ENCODE data around the gene SIAE. TPM values are rescaled to one million over a fixed set of nuclear protein-coding genes. Genes with fewer than 3 reads are reported as not detected.

The SIAE gene, protein sequence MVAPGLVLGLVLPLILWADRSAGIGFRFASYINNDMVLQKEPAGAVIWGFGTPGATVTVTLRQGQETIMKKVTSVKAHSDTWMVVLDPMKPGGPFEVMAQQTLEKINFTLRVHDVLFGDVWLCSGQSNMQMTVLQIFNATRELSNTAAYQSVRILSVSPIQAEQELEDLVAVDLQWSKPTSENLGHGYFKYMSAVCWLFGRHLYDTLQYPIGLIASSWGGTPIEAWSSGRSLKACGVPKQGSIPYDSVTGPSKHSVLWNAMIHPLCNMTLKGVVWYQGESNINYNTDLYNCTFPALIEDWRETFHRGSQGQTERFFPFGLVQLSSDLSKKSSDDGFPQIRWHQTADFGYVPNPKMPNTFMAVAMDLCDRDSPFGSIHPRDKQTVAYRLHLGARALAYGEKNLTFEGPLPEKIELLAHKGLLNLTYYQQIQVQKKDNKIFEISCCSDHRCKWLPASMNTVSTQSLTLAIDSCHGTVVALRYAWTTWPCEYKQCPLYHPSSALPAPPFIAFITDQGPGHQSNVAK
- 0.63 TPM for polyA plus RNA-seq (2013, experiment 1 of 2)
- 0.73 TPM for polyA plus RNA-seq (2013, experiment 2 of 2)

DNA sequence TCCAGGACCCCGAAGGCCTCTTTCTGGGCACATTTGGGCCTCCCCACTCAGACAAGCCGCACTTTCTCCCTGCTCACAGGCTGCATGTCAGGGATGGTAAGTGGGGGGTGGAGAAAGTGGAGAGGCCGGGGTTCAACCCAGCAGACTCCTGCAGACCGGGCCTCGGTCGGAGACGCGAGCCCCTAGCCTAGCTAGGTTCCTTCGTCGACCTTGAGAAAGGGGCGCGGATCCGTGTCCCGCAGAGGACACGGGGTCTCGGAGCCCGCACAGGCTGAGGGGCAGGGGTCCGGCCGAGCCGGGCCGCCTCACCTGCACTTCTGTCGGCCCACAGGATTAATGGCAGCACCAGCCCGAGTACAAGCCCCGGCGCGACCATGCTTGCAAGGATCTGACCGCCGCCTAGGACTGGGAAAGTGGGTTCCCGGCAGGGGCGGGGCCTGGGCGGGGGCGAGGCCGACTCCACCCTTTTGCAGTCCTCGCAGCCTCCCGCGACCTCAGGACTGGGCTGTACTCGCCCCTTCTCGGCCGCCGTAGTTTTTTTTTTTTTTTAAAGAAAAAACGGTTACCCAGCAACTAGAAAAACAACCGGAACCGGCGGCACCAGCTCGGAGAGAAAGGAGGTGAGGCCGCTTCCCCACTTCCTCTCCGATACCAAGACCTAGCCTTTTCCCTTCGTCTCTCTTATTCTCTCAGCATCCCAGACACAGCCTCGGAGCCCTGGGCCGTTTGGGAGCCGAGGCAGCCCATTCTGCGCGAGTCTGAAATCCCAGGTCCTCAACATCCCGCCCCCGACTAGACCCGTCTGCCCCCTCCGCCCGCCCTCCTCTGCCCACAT, at the start of gene SIAE, which contains the start of gene SPA17:
Gene SIAE (minus strand): TSS at position 407 of the 835 bp plus-strand sequence. CDS start 31 bp downstream, at position 376.
Gene SPA17 (plus strand): TSS at position 572 of the 835 bp plus-strand sequence. CDS start 1,361 bp downstream, outside the sequence.
- no peaks in the 10 kb centered on the region for H3K79me2 ChIP-seq (ENCODE audit: control insufficient read depth, insufficient read depth, low read length)
- peak within 1 kb of the TSS; percentile 90 for H3K56ac ChIP-seq (ENCODE audit: low read length)
- H3K18ac ChIP-seq (ENCODE audit: low read length) = peak within 1 kb of the TSS; percentile 73
- no CpG with 5 or more reads among the region's 58 CpGs for WGBS (ENCODE audit: extremely low coverage, insufficient coverage, low lambda C conversion rate)
- H2BK5ac ChIP-seq (ENCODE audit: low read length) = no peak within 1 kb of the TSS
- H3K4me2 ChIP-seq (ENCODE audit: low read length) = peak within 1 kb of the TSS; percentile 66
- H2BK120ac ChIP-seq (ENCODE audit: low read depth, low read length) = no peak within 1 kb of the TSS
- H4K5ac ChIP-seq (ENCODE audit: low read length) = peak within 1 kb of the TSS; percentile 56
- DNase-seq = peak; percentile 98
- peaks cover 5% of the 10 kb centered on the region for H3K27me3 ChIP-seq (ENCODE audit: insufficient read depth, low read length, poor library complexity)
- H2AK5ac ChIP-seq (ENCODE audit: low read length) = no peak within 1 kb of the TSS
- no peak within 1 kb of the TSS for H3K4ac ChIP-seq (ENCODE audit: low read depth, low read length)
- peak within 1 kb of the TSS; percentile 67 for H3K9ac ChIP-seq (ENCODE audit: low read length)
- H3K36me3 ChIP-seq (ENCODE audit: control insufficient read depth, insufficient read depth, low read length) = no peaks in the 10 kb centered on the region
- H3K4me1 ChIP-seq (ENCODE audit: control insufficient read depth, low read depth, low read length) = no peaks in the 10 kb centered on the region
- no peak within 1 kb of the TSS for H3K27ac ChIP-seq (ENCODE audit: low read depth, low read length)
- no peak within 1 kb of the TSS for H2BK15ac ChIP-seq (replicated peaks; ENCODE audit: low read depth)
- H3K23ac ChIP-seq (ENCODE audit: low read length) = no peak within 1 kb of the TSS
- peak within 1 kb of the TSS; percentile 99 for H4K8ac ChIP-seq (ENCODE audit: low read depth, low read length)
- H3K79me1 ChIP-seq (ENCODE audit: low read length) = no peaks in the 10 kb centered on the region
- H3K4me3 ChIP-seq (ENCODE audit: low read length) = peak within 1 kb of the TSS; percentile 85

- H3K4me3 ChIP-seq (ENCODE audit: low read length) = no peak overlapping the region
- H3K79me2 ChIP-seq (ENCODE audit: control insufficient read depth, insufficient read depth, low read length) = no peaks in the 10 kb centered on the region
- H3K4me1 ChIP-seq (ENCODE audit: control insufficient read depth, low read depth, low read length) = peaks cover 20% of the 10 kb centered on the region
- no peaks in the 10 kb centered on the region for H3K36me3 ChIP-seq (ENCODE audit: control insufficient read depth, insufficient read depth, low read length)
- H3K4ac ChIP-seq (ENCODE audit: low read depth, low read length) = no peak overlapping the region
- no peak overlapping the region for H4K5ac ChIP-seq (ENCODE audit: low read length)
- WGBS (ENCODE audit: extremely low coverage, insufficient coverage, low lambda C conversion rate) = no CpG with 5 or more reads among the region's 6 CpGs
- H3K79me1 ChIP-seq (ENCODE audit: low read length) = no peaks in the 10 kb centered on the region
- H4K8ac ChIP-seq (ENCODE audit: low read depth, low read length) = no peak overlapping the region
- H3K18ac ChIP-seq (ENCODE audit: low read length) = no peak overlapping the region
- no peak overlapping the region for H3K9ac ChIP-seq (ENCODE audit: low read length)
- H2AK5ac ChIP-seq (ENCODE audit: low read length) = no peak overlapping the region
- H2BK15ac ChIP-seq (replicated peaks; ENCODE audit: low read depth) = no peak overlapping the region
- no peak overlapping the region for H3K23ac ChIP-seq (ENCODE audit: low read length)
- no peak for DNase-seq
- H3K27ac ChIP-seq (ENCODE audit: low read depth, low read length) = no peak overlapping the region
- H2BK5ac ChIP-seq (ENCODE audit: low read length) = no peak overlapping the region
- H2BK120ac ChIP-seq (ENCODE audit: low read depth, low read length) = no peak overlapping the region
- peaks cover 48% of the 10 kb centered on the region for H3K27me3 ChIP-seq (ENCODE audit: insufficient read depth, low read length, poor library complexity)
- H3K56ac ChIP-seq (ENCODE audit: low read length) = no peak overlapping the region
- no peak overlapping the region for H3K4me2 ChIP-seq (ENCODE audit: low read length)
Measured at GRCh38 chr11:124722176-124722575, 48.6 kb upstream of the SIAE start.

- Histone ChIP-seq H3K27ac (ENCODE audit: low read depth, low read length) (no peak overlapping the region), H4K8ac (ENCODE audit: low read depth, low read length) (no peak overlapping the region), H3K4ac (ENCODE audit: low read depth, low read length) (no peak overlapping the region), H2AK5ac (ENCODE audit: low read length) (no peak overlapping the region), H2BK120ac (ENCODE audit: low read depth, low read length) (no peak overlapping the region), H3K9ac (ENCODE audit: low read length) (no peak overlapping the region), H3K4me2 (ENCODE audit: low read length) (no peak overlapping the region), H3K79me2 (ENCODE audit: control insufficient read depth, insufficient read depth, low read length) (no peaks in the 10 kb centered on the region), H3K4me3 (ENCODE audit: low read length) (no peak overlapping the region), H3K27me3 (ENCODE audit: insufficient read depth, low read length, poor library complexity) (peaks cover 55% of the 10 kb centered on the region), H2BK15ac (replicated peaks; ENCODE audit: low read depth) (no peak overlapping the region), H3K23ac (ENCODE audit: low read length) (no peak overlapping the region), H2BK5ac (ENCODE audit: low read length) (no peak overlapping the region), H3K36me3 (ENCODE audit: control insufficient read depth, insufficient read depth, low read length) (no peaks in the 10 kb centered on the region), H3K18ac (ENCODE audit: low read length) (no peak overlapping the region), H3K4me1 (ENCODE audit: control insufficient read depth, low read depth, low read length) (peaks cover 9% of the 10 kb centered on the region), H3K56ac (ENCODE audit: low read length) (no peak overlapping the region), H4K5ac (ENCODE audit: low read length) (no peak overlapping the region), H3K79me1 (ENCODE audit: low read length) (no peaks in the 10 kb centered on the region)
- DNase-seq = no peak
- WGBS (ENCODE audit: extremely low coverage, insufficient coverage, low lambda C conversion rate) = no CpG with 5 or more reads among the region's 2 CpGs
Measured at GRCh38 chr11:124719534-124719933, 46.0 kb upstream of the SIAE start.

GRCh38 chr11:124718801-124719200, 45.3 kb upstream of the SIAE start:
- Histone ChIP-seq H2AK5ac (ENCODE audit: low read length) (no peak overlapping the region), H3K23ac (ENCODE audit: low read length) (peak overlapping the region; percentile 57), H3K18ac (ENCODE audit: low read length) (no peak overlapping the region), H3K27me3 (ENCODE audit: insufficient read depth, low read length, poor library complexity) (peaks cover 55% of the 10 kb centered on the region), H2BK120ac (ENCODE audit: low read depth, low read length) (no peak overlapping the region), H3K4me3 (ENCODE audit: low read length) (no peak overlapping the region), H3K4ac (ENCODE audit: low read depth, low read length) (no peak overlapping the region), H3K56ac (ENCODE audit: low read length) (peak overlapping the region; percentile 46), H3K27ac (ENCODE audit: low read depth, low read length) (no peak overlapping the region), H3K4me1 (ENCODE audit: control insufficient read depth, low read depth, low read length) (peaks cover 9% of the 10 kb centered on the region), H3K36me3 (ENCODE audit: control insufficient read depth, insufficient read depth, low read length) (no peaks in the 10 kb centered on the region), H3K79me2 (ENCODE audit: control insufficient read depth, insufficient read depth, low read length) (no peaks in the 10 kb centered on the region), H2BK15ac (replicated peaks; ENCODE audit: low read depth) (no peak overlapping the region), H3K4me2 (ENCODE audit: low read length) (no peak overlapping the region), H3K79me1 (ENCODE audit: low read length) (no peaks in the 10 kb centered on the region), H3K9ac (ENCODE audit: low read length) (no peak overlapping the region), H4K8ac (ENCODE audit: low read depth, low read length) (no peak overlapping the region), H2BK5ac (ENCODE audit: low read length) (no peak overlapping the region), H4K5ac (ENCODE audit: low read length) (no peak overlapping the region)
- DNase-seq = no peak
- WGBS (ENCODE audit: extremely low coverage, insufficient coverage, low lambda C conversion rate) = no CpG with 5 or more reads among the region's 14 CpGs

GRCh38 chr11:124717786-124718651, 44.5 kb upstream of the SIAE start:
- H4K8ac ChIP-seq (ENCODE audit: low read depth, low read length) = no peak overlapping the region
- H3K79me1 ChIP-seq (ENCODE audit: low read length) = no peaks in the 10 kb centered on the region
- peak overlapping the region; percentile 40 for H3K56ac ChIP-seq (ENCODE audit: low read length)
- H3K27me3 ChIP-seq (ENCODE audit: insufficient read depth, low read length, poor library complexity) = peaks cover 54% of the 10 kb centered on the region
- H3K4me2 ChIP-seq (ENCODE audit: low read length) = peak overlapping the region; percentile 56
- no peak overlapping the region for H3K27ac ChIP-seq (ENCODE audit: low read depth, low read length)
- H3K18ac ChIP-seq (ENCODE audit: low read length) = peak overlapping the region; percentile 9
- no peak overlapping the region for H2BK15ac ChIP-seq (replicated peaks; ENCODE audit: low read depth)
- peak overlapping the region; percentile 28 for H3K4me3 ChIP-seq (ENCODE audit: low read length)
- H4K5ac ChIP-seq (ENCODE audit: low read length) = no peak overlapping the region
- H3K4ac ChIP-seq (ENCODE audit: low read depth, low read length) = no peak overlapping the region
- H2BK5ac ChIP-seq (ENCODE audit: low read length) = no peak overlapping the region
- peak overlapping the region; percentile 51 for H3K9ac ChIP-seq (ENCODE audit: low read length)
- no peaks in the 10 kb centered on the region for H3K36me3 ChIP-seq (ENCODE audit: control insufficient read depth, insufficient read depth, low read length)
- H2BK120ac ChIP-seq (ENCODE audit: low read depth, low read length) = no peak overlapping the region
- H3K23ac ChIP-seq (ENCODE audit: low read length) = peak overlapping the region; percentile 60
- no peaks in the 10 kb centered on the region for H3K79me2 ChIP-seq (ENCODE audit: control insufficient read depth, insufficient read depth, low read length)
- no peak overlapping the region for H2AK5ac ChIP-seq (ENCODE audit: low read length)
- WGBS (ENCODE audit: extremely low coverage, insufficient coverage, low lambda C conversion rate) = no CpG with 5 or more reads among the region's 45 CpGs
- H3K4me1 ChIP-seq (ENCODE audit: control insufficient read depth, low read depth, low read length) = peaks cover 9% of the 10 kb centered on the region
- DNase-seq = peak; percentile 70
